ENCODE data around the gene EXOC3. TPM values are rescaled to one million over a fixed set of nuclear protein-coding genes. Genes with fewer than 3 reads are reported as not detected.
A peak's percentile ranks its signal among the peaks of the same experiment; 100 is the strongest.

The EXOC3 gene
- total and polyA plus RNA-seq, 12 donors, result 29.0 to 44.7 (median 40.0) TPM

DNA sequence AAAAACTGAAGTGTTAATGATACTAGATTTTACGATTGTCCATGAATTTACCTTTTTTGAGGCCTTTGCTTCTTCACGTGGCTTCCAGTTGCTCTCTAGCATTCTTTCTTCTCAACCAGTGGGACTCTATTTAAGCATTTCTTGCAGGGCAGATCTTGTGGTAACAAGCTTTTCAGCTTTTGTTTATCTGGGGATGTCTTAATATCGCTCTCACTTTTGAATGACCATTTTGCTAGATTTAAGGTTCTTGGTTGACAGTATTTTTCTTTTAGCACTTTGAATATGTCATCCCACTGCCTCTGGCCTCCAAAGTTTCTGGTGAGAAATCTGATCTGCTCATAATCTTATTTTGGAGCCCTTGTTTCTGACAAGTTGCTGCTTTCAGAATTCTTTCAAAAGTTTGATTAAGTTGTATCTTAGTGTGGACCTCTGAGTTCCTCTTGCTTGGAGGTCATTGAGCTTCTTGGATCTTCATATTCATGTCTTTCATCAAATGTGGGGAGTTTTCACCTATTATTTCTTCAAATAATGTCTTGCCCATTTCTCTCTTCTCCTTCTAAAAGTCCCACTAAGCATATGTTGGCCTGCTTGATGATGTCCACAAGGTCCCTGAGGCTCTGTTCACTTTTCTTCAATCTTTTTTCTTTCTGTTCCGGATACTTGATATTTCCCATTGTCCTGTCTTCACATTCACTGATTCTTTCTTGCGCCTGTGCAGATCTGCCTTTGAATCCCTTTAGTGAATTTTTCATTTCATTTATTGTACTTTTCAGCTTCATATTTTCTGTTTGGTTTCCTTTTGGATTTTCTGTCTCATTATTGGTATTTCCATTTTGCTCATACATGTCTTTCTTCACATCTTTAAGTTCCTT, 8.8 kb downstream of the EXOC3 start:
- intact Hi-C loops (cut with DNase I), result no loop called here
- ATAC-seq, result no peak
- H3K36me3 ChIP-seq, result peaks cover 0 to 100% (median 69%) of the 10 kb centered on the region in 9 donors
- peaks cover 0 to 23% (median 0%) of the 10 kb centered on the region in 9 donors for H3K4me1 ChIP-seq
- no peak overlapping the region for H3K27ac ChIP-seq
- no peak overlapping the region for H3K4me3 ChIP-seq
- no peaks in the 10 kb centered on the region for H3K27me3 ChIP-seq
- 78% methylated on average over 5 of the region's 5 CpGs for WGBS, 2 donors
- TF ChIP-seq, protein P1, sequence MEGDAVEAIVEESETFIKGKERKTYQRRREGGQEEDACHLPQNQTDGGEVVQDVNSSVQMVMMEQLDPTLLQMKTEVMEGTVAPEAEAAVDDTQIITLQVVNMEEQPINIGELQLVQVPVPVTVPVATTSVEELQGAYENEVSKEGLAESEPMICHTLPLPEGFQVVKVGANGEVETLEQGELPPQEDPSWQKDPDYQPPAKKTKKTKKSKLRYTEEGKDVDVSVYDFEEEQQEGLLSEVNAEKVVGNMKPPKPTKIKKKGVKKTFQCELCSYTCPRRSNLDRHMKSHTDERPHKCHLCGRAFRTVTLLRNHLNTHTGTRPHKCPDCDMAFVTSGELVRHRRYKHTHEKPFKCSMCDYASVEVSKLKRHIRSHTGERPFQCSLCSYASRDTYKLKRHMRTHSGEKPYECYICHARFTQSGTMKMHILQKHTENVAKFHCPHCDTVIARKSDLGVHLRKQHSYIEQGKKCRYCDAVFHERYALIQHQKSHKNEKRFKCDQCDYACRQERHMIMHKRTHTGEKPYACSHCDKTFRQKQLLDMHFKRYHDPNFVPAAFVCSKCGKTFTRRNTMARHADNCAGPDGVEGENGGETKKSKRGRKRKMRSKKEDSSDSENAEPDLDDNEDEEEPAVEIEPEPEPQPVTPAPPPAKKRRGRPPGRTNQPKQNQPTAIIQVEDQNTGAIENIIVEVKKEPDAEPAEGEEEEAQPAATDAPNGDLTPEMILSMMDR (IDR thresholded peaks at IDR 0.05), result no peak
- DNase-seq, result no peak
- peaks cover 0 to 23% (median 16%) of the 10 kb centered on the region in 11 donors for H3K9me3 ChIP-seq

DNA sequence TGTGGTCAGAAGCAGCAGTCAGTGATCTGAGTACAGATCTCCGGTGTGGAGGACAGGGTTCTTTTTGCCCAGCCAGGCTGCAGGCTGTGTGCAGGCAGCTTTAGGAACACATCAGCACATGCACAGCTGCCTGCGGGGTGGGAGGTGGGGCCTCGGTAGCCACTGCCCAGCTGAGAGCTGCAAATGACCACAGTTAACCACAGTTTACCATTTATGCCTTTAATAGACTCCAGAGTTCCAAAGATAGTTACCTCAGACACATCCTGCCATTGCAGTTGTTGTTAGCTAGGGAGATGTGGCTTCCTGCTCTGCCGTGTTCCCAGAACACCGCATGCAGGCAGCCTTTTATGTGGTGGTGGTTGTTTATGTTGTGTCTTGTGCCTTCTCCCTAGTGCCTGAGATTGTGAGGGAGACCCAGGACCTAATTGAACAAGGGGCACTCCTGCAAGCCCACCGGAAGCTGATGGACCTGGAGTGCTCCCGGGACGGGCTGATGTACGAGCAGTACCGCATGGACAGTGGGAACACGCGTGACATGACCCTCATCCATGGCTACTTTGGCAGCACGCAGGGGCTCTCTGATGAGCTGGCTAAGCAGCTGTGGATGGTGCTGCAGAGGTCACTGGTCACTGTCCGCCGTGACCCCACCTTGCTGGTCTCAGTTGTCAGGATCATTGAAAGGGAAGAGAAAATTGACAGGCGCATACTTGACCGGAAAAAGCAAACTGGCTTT, 10.2 kb downstream of the EXOC3 start:
- WGBS, 2 donors, result 97% methylated on average over 17 of the region's 17 CpGs
- DNase-seq (peak in 1 of 2 donors; percentile 2), ATAC-seq (no peak)
- intact Hi-C loops (cut with DNase I), result no loop called here
- no peak overlapping the region for H3K27ac ChIP-seq
- H3K36me3 ChIP-seq, result peaks cover 0 to 100% (median 70%) of the 10 kb centered on the region in 9 donors
- TF ChIP-seq, protein P1 (IDR thresholded peaks at IDR 0.05), result no peak
- peaks cover 0 to 11% (median 0%) of the 10 kb centered on the region in 9 donors for H3K4me1 ChIP-seq
- H3K4me3 ChIP-seq, result no peak overlapping the region
- peaks cover 0 to 23% (median 16%) of the 10 kb centered on the region in 11 donors for H3K9me3 ChIP-seq
- H3K27me3 ChIP-seq, result no peaks in the 10 kb centered on the region

DNA sequence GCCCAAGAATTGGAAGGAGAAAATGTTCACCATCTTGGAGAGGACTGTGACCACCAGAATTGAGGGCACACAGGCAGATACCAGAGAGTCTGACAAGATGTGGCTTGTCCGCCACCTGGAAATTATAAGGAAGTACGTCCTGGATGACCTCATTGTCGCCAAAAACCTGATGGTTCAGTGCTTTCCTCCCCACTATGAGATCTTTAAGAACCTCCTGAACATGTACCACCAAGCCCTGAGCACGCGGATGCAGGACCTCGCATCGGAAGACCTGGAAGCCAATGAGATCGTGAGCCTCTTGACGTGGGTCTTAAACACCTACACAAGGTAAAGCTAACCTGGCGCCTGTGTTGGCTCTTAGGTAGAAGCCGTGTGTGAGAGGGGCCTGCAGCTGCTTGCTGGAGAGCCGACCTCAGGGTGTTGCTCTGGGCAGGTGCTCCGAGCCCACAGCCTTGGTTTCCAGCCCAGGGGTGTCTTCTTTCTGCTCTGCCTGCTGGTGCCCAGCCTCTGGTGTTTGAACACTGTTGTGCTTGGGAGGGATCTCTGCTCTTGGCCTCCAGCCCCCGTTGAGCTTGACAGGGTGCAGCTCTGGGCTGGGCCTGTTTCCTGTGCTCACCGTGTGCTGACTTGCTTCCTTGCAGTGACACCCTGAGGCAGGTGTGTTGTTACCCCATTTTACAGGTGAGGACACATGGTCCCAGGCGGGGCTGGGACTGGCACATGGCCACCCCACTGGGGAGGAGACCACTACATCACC, 10.9 kb downstream of the EXOC3 start:
- no peaks in the 10 kb centered on the region for H3K27me3 ChIP-seq
- no peak overlapping the region for H3K27ac ChIP-seq
- WGBS, 2 donors, result 92 to 93% methylated on average over 16 of the region's 16 CpGs
- peaks cover 0 to 100% (median 66%) of the 10 kb centered on the region in 9 donors for H3K36me3 ChIP-seq
- TF ChIP-seq, protein P1 (IDR thresholded peaks at IDR 0.05), result no peak
- ATAC-seq, result no peak
- H3K4me3 ChIP-seq, result no peak overlapping the region
- peak in 1 of 2 donors; percentile 3 for DNase-seq
- H3K9me3 ChIP-seq, result peaks cover 0 to 23% (median 16%) of the 10 kb centered on the region in 11 donors
- H3K4me1 ChIP-seq, result peaks cover 0 to 3% (median 0%) of the 10 kb centered on the region in 9 donors
- intact Hi-C loops (cut with DNase I), result no loop called here

DNA sequence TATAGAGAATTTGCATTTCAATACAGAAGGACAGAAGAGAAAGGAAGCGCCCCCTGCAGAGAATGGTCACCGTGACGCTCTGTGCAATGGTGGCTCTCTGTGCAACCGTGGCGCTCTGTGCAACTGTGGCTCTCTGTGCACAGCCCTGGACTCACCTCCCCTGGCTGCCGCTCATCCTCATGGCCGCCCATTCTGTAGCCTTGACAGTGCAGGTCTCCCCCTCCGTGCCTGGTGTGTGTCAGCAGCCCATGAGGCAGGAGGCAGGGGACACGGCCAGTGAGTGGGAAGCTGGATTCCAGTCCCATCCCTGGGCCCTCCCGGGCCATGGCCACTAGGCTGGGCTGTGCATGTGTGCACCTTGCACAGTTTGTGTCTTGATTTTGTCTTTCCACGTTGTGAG, 12.0 kb downstream of the EXOC3 start:
- intact Hi-C loops (cut with DNase I), result no loop called here
- no peaks in the 10 kb centered on the region for H3K4me1 ChIP-seq
- 87 to 89% methylated on average over 11 of the region's 11 CpGs for WGBS, 2 donors

More for the DNA sequence above, 12.0 kb downstream of the EXOC3 start:
- peaks cover 0 to 23% (median 16%) of the 10 kb centered on the region in 11 donors for H3K9me3 ChIP-seq
- ATAC-seq (no peak), DNase-seq (peak in 1 of 2 donors; percentile 4)
- TF ChIP-seq, protein P1 (IDR thresholded peaks at IDR 0.05), result no peak
- no peak overlapping the region for H3K27ac ChIP-seq
- no peak overlapping the region for H3K4me3 ChIP-seq
- H3K36me3 ChIP-seq, result peaks cover 0 to 100% (median 57%) of the 10 kb centered on the region in 9 donors
- H3K27me3 ChIP-seq, result no peaks in the 10 kb centered on the region

Measured in heart right ventricle (tissue), 16 donors.